SJSA1 (cell line): Measurements from ENCODE around the gene CYP17A1. TPM values are rescaled to one million over a fixed set of nuclear protein-coding genes. Genes with fewer than 3 reads are reported as not detected.
"Not testable (repeated sequence)": the region's sequence is repeated elsewhere in the genome, so short reads cannot be mapped to it uniquely, and the experiment has no call there.

Experiments used
- DNase-seq, 2 experiments: peaks; one replicate each; pipeline ENCODE4 v3.0.0-alpha.2; 2015 to 2020; ENCODE audit warnings: low spot score in 2 of 2, low read depth in 1 of 2
- H3K27ac ChIP-seq: fragments of 250-450 bp; sonication (Bioruptor Pico); 2 replicates; pipeline ENCODE4 v1.5.1; 2020; ENCODE audit warnings: mild to moderate bottlenecking, moderate library complexity
- H3K27me3 ChIP-seq: fragments of 250-450 bp; sonication (Bioruptor Pico); replicated peaks from 2 replicates; pipeline ENCODE4 v1.5.1; 2020; ENCODE audit warnings: mild to moderate bottlenecking, moderate library complexity
- H3K36me3 ChIP-seq: fragments of 250-450 bp; sonication (Bioruptor Pico); 2 replicates; pipeline ENCODE4 v1.5.1; 2020; ENCODE audit warnings: mild to moderate bottlenecking
- H3K4me1 ChIP-seq: fragments of 250-450 bp; sonication (Bioruptor Pico); replicated peaks from 2 replicates; pipeline ENCODE4 v1.6.1; 2021; ENCODE audit warnings: mild to moderate bottlenecking
- H3K4me3 ChIP-seq: fragments of 250-450 bp; sonication (Bioruptor Pico); 2 replicates; pipeline ENCODE4 v1.5.1; 2020; ENCODE audit warnings: mild to moderate bottlenecking
- H3K9me3 ChIP-seq: fragments of 250-450 bp; sonication (Bioruptor Pico); replicated peaks from 2 replicates; pipeline ENCODE4 v1.5.1; 2020; ENCODE audit warnings: mild to moderate bottlenecking
- total RNA-seq: library from RNA; depleted of rRNA; stranded (reverse); fragments of >200 nt; shearing (Covaris generic); gene quantifications from 2 replicates; pipeline ENCODE4 v1.2.3, GENCODE V29; 2014

The CYP17A1 gene
- total RNA-seq, 1 experiment from 2014 or later = not detected

DNA sequence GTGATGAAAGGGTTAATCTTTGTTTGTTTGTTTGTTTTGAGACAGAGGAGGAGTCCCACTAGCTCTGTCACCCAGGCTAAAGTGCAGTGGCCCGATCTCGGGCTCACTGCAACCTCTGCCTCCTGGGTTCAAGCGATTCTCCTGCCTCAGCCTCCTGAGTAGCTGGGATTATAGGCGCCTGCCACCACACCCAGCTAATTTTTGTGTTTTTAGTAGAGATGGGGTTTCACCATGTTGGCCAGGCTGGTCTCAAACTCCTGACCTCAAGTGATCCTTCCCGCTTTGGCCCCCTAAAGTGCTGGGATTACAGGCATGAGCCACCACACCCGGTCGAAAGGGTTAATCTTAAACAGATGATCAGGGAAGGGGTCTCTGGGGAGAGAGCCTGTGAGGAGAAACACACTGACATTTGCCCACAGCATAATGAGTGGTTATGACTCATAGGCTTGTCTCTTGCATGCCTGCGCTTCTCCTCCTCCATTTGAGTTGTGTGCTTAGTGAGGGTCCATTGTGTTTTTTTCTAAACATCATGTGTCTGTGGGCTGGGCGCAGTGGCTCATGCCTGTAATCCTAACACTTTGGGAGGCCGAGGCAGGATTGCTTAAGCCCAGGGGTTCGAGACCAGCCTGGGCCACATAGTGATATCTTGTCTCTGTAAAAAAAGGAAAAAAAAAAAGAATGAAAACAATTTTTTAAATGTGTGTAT is 18.7 kb upstream of the CYP17A1 start:
- peak; percentile 94 to 95 for DNase-seq
- not testable (repeated sequence) for H3K27me3 ChIP-seq, H3K36me3 ChIP-seq, H3K4me1 ChIP-seq, H3K9me3 ChIP-seq, H3K4me3 ChIP-seq
- peak overlapping the region; percentile 53 for H3K27ac ChIP-seq

- not testable (repeated sequence) for H3K4me1 ChIP-seq, H3K9me3 ChIP-seq, H3K36me3 ChIP-seq, H3K4me3 ChIP-seq, DNase-seq, H3K27ac ChIP-seq, H3K27me3 ChIP-seq
Measured at GRCh38 chr10:102853237-102853636, 16.0 kb upstream of the CYP17A1 start.

- Histone ChIP-seq H3K9me3 (0 out of 2 replicates have a peak, but pooled peaks cover 2% of the 10 kb centered on the region), H3K4me1 (peaks cover 1% of the 10 kb centered on the region), H3K27ac (no peak overlapping the region), H3K27me3 (no peaks in the 10 kb centered on the region), H3K4me3 (no peak overlapping the region), H3K36me3 (no peaks in the 10 kb centered on the region)
- DNase-seq = no peak
Measured at GRCh38 chr10:102850025-102850518, 12.9 kb upstream of the CYP17A1 start.

DNA sequence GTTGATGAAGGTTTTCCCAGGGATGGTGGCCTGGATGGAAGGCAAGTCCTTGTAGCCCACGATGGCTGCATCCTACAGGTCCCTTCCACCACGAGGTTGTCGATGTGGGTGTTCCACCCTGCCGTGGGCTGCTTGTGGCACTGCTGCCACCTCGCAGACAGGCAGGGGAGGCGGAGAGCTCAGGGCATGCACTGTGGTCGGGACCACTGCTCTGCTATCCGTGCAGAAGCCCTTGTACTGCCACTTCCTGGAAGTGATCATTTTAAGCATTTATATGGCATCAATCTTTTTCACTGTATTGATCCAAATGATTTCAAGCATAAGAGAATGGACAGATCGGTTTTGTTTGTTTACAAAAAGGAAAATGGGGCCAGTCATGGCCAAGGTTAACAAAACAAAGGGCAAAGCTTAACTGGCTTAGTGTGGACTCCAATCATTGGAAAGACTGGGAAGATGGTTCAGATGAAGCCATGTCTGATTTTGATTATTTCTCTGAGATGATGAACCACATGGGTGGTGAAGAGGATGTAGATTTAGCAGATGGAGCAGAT is 8.2 kb upstream of the CYP17A1 start:
- Histone ChIP-seq H3K4me3 (no peak overlapping the region), H3K36me3 (no peaks in the 10 kb centered on the region)

GRCh38 chr10:102844190-102844776 is 7.1 kb upstream of the CYP17A1 start:
- H3K27me3 ChIP-seq = not testable (repeated sequence)

More for the DNA sequence above, 8.2 kb upstream of the CYP17A1 start:
- Histone ChIP-seq H3K27me3 (no peaks in the 10 kb centered on the region), H3K27ac (no peak overlapping the region), H3K9me3 (0 out of 2 replicates have a peak, but pooled peaks cover 3% of the 10 kb centered on the region), H3K4me1 (no peaks in the 10 kb centered on the region)
- no peak for DNase-seq

GRCh38 chr10:102843139-102843538 is 5.9 kb upstream of the CYP17A1 start:
- H3K27ac ChIP-seq, H3K4me1 ChIP-seq, H3K9me3 ChIP-seq, H3K4me3 ChIP-seq, DNase-seq, H3K36me3 ChIP-seq, H3K27me3 ChIP-seq: not testable (repeated sequence)

More at GRCh38 chr10:102844190-102844776, 7.1 kb upstream of the CYP17A1 start:
- not testable (repeated sequence) for H3K9me3 ChIP-seq, H3K36me3 ChIP-seq, H3K27ac ChIP-seq, DNase-seq, H3K4me3 ChIP-seq, H3K4me1 ChIP-seq

- H3K27me3 ChIP-seq = no peaks in the 10 kb centered on the region
- DNase-seq = no peak
- no peaks in the 10 kb centered on the region for H3K4me1 ChIP-seq
- no peaks in the 10 kb centered on the region for H3K36me3 ChIP-seq
- no peak overlapping the region for H3K4me3 ChIP-seq
- no peak overlapping the region for H3K27ac ChIP-seq
- 0 out of 2 replicates have a peak, but pooled peaks cover 3% of the 10 kb centered on the region for H3K9me3 ChIP-seq
Measured at GRCh38 chr10:102841827-102842345, 4.7 kb upstream of the CYP17A1 start.

DNA sequence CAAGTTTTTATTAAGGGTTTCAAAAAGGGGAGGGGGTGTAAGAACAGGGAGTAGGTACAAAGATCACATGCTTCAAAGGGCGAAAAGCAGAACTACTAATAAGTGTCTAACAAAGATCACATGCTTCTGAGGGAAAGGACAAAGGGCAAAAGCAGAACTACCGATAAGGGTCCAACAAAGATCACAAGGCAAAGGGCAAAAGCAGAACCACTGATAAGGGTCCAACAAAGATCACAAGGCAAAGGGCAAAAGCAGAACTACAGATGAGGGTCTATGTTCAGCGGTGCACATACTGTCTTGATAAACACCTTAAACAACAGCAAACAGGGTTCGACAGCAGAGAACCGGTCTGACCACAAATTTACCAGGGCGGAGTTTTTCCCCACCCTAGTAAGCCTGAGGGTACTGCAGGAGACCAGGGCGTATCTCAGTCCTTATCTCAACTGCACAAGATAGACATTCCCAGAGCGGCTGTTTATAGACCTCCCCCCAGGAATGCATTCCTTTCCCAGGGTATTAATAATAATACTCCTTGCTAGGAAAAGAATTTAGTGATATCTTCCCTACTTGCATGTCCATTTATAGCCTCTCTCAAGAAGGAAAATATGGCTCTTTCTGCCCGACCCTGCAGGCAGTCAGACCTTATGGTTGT is 1.2 kb upstream of the CYP17A1 start:
- H3K27me3 ChIP-seq, H3K27ac ChIP-seq, H3K4me3 ChIP-seq, H3K36me3 ChIP-seq, H3K9me3 ChIP-seq, H3K4me1 ChIP-seq, DNase-seq: not testable (repeated sequence)

- Histone ChIP-seq H3K9me3 (no peaks in the 10 kb centered on the region), H3K4me3 (no peak overlapping the region), H3K4me1 (peaks cover 5% of the 10 kb centered on the region), H3K27me3 (no peaks in the 10 kb centered on the region), H3K36me3 (no peaks in the 10 kb centered on the region), H3K27ac (no peak overlapping the region)
- DNase-seq = peak; percentile 83 to 84
Measured at GRCh38 chr10:102835007-102835482, 2.2 kb downstream of the CYP17A1 start.

DNA sequence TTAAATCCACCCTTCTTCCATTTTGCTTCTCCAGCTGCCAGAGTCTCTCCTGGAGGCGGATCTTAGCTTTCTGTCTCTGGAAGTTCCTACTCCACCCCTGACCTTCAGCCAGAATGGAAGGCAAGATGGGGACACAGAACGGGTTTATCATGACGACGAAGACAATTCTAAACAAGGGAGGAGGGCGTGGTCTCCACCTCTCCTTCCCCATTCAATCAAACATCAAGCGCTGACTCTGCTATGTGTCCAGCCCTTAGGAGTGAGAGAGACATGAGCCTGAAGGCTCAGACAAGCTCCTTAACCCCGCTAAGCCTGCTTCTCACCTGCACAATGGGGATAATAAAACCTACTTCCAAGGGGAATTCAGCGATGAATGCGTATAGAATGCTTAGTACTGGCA is 3.1 kb downstream of the CYP17A1 start:
- H3K9me3 ChIP-seq = no peaks in the 10 kb centered on the region
- no peak overlapping the region for H3K27ac ChIP-seq
- H3K4me3 ChIP-seq = no peak overlapping the region
- DNase-seq = no peak
- H3K27me3 ChIP-seq = no peaks in the 10 kb centered on the region
- H3K36me3 ChIP-seq = no peaks in the 10 kb centered on the region
- peaks cover 5% of the 10 kb centered on the region for H3K4me1 ChIP-seq

GRCh38 chr10:102832987-102833386 is 4.2 kb downstream of the CYP17A1 start:
- H3K4me3 ChIP-seq = no peak overlapping the region
- no peaks in the 10 kb centered on the region for H3K27me3 ChIP-seq
- H3K9me3 ChIP-seq = no peaks in the 10 kb centered on the region
- peaks cover 5% of the 10 kb centered on the region for H3K4me1 ChIP-seq
- DNase-seq = no peak
- H3K36me3 ChIP-seq = no peaks in the 10 kb centered on the region
- no peak overlapping the region for H3K27ac ChIP-seq

- no peak for DNase-seq
- no peaks in the 10 kb centered on the region for H3K27me3 ChIP-seq
- no peaks in the 10 kb centered on the region for H3K9me3 ChIP-seq
- H3K4me3 ChIP-seq = no peak overlapping the region
- H3K36me3 ChIP-seq = no peaks in the 10 kb centered on the region
- H3K4me1 ChIP-seq = peaks cover 5% of the 10 kb centered on the region
- no peak overlapping the region for H3K27ac ChIP-seq
Measured at GRCh38 chr10:102832248-102832647, 5.0 kb downstream of the CYP17A1 start.

- no peak overlapping the region for H3K4me3 ChIP-seq
- H3K27me3 ChIP-seq = no peaks in the 10 kb centered on the region
- H3K36me3 ChIP-seq = no peaks in the 10 kb centered on the region
- no peak overlapping the region for H3K27ac ChIP-seq
- DNase-seq = no peak
- H3K4me1 ChIP-seq = peaks cover 5% of the 10 kb centered on the region
- no peaks in the 10 kb centered on the region for H3K9me3 ChIP-seq
Measured at GRCh38 chr10:102831322-102832071, 5.7 kb downstream of the CYP17A1 start.
